GM19395 (cell line): Measurements from ENCODE around the gene ITPRID2.
A peak's percentile ranks its signal among the peaks of the same experiment; 100 is the strongest.

Source experiments
- ATAC-seq: cut with Tn5 transposase; IDR thresholded peaks from one replicate; pipeline ENCODE4 v1.9.1; 2021; ENCODE audit warnings: mild to moderate bottlenecking, moderate library complexity; ENCODE audit not compliant: unreplicated experiment

The ITPRID2 gene

GRCh38 chr2:181879295-181879694 lies 12.2 kb upstream of the ITPRID2 start:
- no peak for ATAC-seq

GRCh38 chr2:181882246-181883020 lies 9.1 kb upstream of the ITPRID2 start:
- ATAC-seq, result no peak

- no peak for ATAC-seq
These were observed 6.9 kb upstream of the ITPRID2 start for GRCh38 chr2:181884601-181885000.

- ATAC-seq, result no peak
These were observed 6.4 kb upstream of the ITPRID2 start for GRCh38 chr2:181885096-181885495.

- no peak for ATAC-seq
These were observed 5.3 kb upstream of the ITPRID2 start for GRCh38 chr2:181886192-181886591.

- no peak for ATAC-seq
These were observed 4.5 kb upstream of the ITPRID2 start for GRCh38 chr2:181887045-181887444.

- no peak for ATAC-seq
These were observed 1.8 kb upstream of the ITPRID2 start for GRCh38 chr2:181889776-181890175.

GRCh38 chr2:181890271-181890670 lies 1.3 kb upstream of the ITPRID2 start:
- no peak for ATAC-seq

- ATAC-seq, result peak; percentile 67
These were observed 652 bp downstream of the ITPRID2 start for GRCh38 chr2:181891966-181892798.

- ATAC-seq, result no peak
These were observed 1.4 kb downstream of the ITPRID2 start for GRCh38 chr2:181892799-181893435.

GRCh38 chr2:181894381-181894780 lies 2.9 kb downstream of the ITPRID2 start:
- no peak for ATAC-seq

- ATAC-seq, result no peak
These were observed 4.3 kb downstream of the ITPRID2 start for GRCh38 chr2:181895818-181896217.

- ATAC-seq, result no peak
These were observed 4.8 kb downstream of the ITPRID2 start for GRCh38 chr2:181896286-181896685.

- ATAC-seq, result no peak
These were observed 8.6 kb downstream of the ITPRID2 start for GRCh38 chr2:181900007-181900651.

- ATAC-seq, result no peak
These were observed 11.1 kb downstream of the ITPRID2 start for GRCh38 chr2:181902625-181903024.

- peak; percentile 59 for ATAC-seq
These were observed 12.6 kb downstream of the ITPRID2 start for GRCh38 chr2:181904022-181904632.

GRCh38 chr2:181907057-181907456 lies 15.5 kb downstream of the ITPRID2 start:
- ATAC-seq, result peak; percentile 52

- no peak for ATAC-seq
These were observed 16.1 kb downstream of the ITPRID2 start for GRCh38 chr2:181907635-181908034.

- peak; percentile 47 for ATAC-seq
These were observed 18.7 kb downstream of the ITPRID2 start for GRCh38 chr2:181910028-181910831.

- ATAC-seq, result no peak
These were observed 20.3 kb downstream of the ITPRID2 start for GRCh38 chr2:181911830-181912229.
